Cardiac fibroblast (primary cell): ENCODE data around the gene ITGA11.

ENCODE experiments used
- DNase-seq, 2 donors: peaks; one replicate each; pipeline versions ENCODE4 v3.0.0 to v3.0.0-alpha.2; 2010; ENCODE audit warnings: low read depth in 2 of 2
- H3K4me3 ChIP-seq, 2 donors: replicated peaks in 1 of 2; 1 replicate in 1 of 2; 2 replicates in 1 of 2; pipeline ENCODE4 v1.5.1; 2011; ENCODE audit warnings: low read depth in 2 of 2, low read length in 2 of 2, mild to moderate bottlenecking in 2 of 2, moderate library complexity in 1 of 2
- TF ChIP-seq, protein P1 (sequence below): IDR thresholded peaks from one replicate; pipeline ENCODE4 v1.5.1; 2011; ENCODE audit warnings: low read depth, mild to moderate bottlenecking, low read length, inconsistent platforms

Gene ITGA11

DNA sequence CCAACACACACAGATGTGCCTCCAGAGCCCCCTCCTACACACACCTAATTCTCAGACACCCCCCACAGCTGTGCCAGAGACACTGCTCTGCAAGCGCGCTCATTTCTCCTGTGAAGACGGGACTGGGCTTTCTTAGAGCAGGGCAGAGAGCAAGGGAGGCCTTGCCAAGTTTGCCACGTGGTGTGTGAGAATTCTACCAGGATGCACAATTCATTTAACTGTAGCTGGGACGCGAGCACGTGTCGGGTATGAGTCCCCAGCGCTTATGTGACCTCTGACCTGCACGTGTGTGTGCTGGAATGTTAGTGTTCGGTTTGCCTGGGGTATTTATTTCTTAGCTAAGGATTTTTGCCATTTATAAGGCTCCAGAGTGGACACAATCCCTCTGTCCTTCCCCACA, 117.4 kb downstream of the ITGA11 start:
- no peak for DNase-seq

DNA sequence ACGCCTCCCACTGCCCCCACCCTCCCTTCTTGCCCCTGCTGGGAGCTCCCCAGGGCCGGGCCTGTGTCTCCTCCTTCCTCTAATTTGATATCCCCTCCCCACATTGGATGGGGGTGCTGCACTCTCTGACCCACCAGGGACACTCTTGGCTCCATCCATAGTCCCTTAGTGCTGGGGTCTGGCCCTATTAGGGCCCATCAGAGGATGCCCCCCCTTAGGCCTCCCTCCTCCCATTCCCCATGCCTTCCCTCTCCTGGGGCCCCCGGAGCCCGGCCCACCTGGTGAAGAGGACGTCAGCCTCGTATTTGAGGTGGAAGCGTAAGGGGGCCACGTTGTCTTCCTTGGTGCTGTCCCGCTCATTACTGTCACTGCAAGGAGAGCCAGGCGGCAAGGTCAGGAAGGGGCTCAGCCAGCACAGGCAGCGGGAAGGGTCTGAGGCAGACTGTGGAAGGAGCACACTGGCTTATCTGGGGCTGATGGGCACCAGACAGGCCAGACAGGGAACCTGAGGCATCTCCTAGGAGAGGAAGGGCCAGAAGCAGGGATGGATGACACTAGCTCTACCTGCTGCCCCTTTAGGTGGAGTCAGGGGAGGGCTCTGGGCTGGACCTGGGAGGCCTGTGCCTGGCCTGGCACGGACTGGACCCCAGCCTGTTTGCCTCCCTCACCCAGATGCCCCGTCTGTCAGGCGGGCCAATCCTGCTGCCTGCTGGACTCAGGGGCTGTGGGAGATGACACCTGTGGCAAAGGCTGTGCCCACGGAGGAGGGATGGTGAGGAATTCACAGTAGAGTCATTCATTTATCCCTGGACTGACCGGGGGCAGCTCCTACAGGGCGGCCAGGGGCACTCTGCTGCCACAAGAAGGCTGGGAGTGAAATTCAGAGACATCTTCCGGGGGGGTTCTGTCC, 118.2 kb downstream of the ITGA11 start:
- H3K4me3 ChIP-seq, result no peak overlapping the region
- TF ChIP-seq, protein P1, sequence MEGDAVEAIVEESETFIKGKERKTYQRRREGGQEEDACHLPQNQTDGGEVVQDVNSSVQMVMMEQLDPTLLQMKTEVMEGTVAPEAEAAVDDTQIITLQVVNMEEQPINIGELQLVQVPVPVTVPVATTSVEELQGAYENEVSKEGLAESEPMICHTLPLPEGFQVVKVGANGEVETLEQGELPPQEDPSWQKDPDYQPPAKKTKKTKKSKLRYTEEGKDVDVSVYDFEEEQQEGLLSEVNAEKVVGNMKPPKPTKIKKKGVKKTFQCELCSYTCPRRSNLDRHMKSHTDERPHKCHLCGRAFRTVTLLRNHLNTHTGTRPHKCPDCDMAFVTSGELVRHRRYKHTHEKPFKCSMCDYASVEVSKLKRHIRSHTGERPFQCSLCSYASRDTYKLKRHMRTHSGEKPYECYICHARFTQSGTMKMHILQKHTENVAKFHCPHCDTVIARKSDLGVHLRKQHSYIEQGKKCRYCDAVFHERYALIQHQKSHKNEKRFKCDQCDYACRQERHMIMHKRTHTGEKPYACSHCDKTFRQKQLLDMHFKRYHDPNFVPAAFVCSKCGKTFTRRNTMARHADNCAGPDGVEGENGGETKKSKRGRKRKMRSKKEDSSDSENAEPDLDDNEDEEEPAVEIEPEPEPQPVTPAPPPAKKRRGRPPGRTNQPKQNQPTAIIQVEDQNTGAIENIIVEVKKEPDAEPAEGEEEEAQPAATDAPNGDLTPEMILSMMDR, result no peak
- no peak for DNase-seq

More for the DNA sequence above, 117.4 kb downstream of the ITGA11 start:
- TF ChIP-seq, protein P1, result no peak
- no peak overlapping the region for H3K4me3 ChIP-seq

DNA sequence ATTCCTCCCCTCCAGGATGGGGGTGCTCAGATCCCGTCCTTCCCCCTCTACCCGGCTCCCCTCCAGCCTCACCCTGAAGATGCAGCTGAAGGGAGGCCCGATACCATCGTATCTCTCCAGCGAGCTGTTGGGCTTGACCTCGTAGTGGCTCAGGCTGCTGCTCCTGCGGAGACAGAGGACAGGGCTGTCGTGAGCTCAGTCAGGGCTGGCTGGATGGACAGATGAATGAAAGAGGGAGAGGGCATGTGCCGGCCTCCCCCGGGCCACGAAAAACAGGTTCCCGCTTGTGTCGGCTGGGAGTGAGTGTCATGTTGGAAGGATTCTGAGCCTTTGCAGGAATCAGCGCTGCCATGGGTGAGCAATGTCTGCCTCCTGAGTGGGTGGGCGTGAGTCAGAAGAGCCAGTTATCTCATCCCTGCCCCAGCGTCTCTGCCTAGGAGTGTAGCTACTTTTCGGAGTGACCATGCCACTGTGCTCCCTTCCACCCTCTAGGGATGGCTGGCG, 119.2 kb downstream of the ITGA11 start:
- peak; percentile 23 to 47 for DNase-seq

DNA sequence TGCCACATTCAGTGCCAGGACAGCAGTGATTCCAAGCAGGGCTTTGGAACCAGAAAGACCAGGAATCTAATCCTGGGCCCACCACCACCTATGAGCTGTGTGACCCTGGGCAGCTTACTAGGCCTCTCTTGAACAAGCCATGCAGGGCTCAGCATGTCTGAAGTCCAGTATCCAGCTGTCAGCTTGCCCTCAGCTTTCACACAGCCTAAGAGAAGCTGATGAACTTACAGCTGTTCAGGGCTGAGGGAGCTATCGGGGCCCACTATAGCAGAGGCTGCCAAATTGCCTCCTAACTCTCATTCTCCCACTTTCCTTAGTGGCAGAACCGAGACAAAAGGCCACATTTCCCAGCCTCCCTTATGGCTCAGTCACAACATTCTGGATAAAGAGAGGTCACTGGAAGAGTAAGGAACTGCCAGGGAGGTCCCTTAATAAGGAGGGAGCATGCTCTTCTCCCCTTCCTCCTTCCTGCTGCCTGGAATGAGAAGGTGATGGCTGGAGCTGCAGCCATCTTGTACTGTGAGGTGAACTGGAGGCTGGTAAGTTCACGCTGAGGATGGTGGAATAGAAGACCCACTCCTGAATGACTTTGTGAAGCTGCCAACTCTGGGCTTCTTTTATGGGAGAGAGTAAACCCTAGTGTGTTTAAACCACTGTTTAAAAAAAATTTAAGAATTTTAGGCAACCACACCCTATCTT, 120.0 kb downstream of the ITGA11 start:
- no peak overlapping the region for H3K4me3 ChIP-seq
- no peak for DNase-seq
- TF ChIP-seq, protein P1, result no peak

More for the DNA sequence above, 119.2 kb downstream of the ITGA11 start:
- no peak overlapping the region for H3K4me3 ChIP-seq
- TF ChIP-seq, protein P1, result no peak

DNA sequence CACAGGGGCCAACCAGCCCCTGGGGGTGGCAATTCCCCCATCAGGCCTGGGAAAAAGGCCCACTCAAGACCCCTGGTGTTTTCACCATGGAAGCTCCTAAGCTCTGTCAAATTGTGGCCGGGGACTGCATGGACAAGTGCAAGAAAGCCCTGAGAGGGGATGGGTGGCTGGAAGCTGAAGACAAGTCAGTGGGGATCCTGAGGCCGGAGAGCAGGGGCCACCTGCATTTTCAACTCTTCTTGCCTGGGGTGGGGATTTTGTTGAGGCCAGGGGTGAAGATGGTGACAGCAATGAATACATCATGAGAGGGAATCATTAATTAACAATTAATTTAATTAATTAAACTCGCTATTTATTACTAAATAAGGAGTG, 120.5 kb downstream of the ITGA11 start:
- TF ChIP-seq, protein P1, result no peak
- H3K4me3 ChIP-seq, result no peak overlapping the region
- no peak for DNase-seq

DNA sequence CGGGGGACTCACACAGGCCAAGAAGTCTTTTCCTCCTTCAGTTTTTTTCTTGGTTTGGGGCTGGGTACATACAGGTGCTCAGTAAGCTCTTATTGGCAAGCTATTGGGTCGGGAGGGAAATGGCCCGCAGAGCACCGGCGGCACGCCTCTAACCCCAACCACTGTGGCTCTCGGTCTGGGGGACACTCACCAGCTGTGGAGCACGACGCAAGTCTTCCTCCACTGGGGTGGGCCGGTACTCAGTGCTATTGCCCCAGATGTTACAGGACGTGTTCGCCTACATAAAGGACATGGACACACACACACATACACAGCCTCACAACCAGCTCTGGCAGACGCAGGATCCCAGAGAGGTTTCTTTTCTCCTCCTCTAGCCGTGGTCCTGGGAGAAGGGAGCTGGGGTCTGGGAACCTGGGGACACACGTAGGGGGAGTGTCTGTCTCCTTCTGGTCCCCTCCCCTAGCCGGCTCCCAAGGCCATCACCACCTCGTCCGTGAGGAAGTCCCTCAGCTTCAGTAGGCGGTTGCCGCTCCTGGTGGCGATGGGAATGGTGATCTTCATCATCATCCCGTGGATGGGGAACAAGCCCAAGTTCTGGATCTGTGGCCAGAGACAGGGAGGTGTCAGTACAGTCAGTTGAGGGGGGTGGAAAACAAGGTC, 121.0 kb downstream of the ITGA11 start:
- no peak overlapping the region for H3K4me3 ChIP-seq
- no peak for DNase-seq
- TF ChIP-seq, protein P1, result no peak
